GM12878 (cell line): ENCODE data around the gene REN.

Source experiments
- CTCF ChIP-seq, 3 experiments: IDR thresholded peaks in 2 of 3; conservative IDR thresholded peaks in 1 of 3; 2 replicates each; pipeline ENCODE4 v1.5.1; 2011; ENCODE audit warnings: low read depth in 3 of 3, low read length in 3 of 3, mild to moderate bottlenecking in 3 of 3, control low read depth in 2 of 3, moderate library complexity in 2 of 3, inconsistent platforms in 1 of 3, mixed read lengths in 1 of 3; ENCODE audit not compliant: control insufficient read depth in 2 of 3, insufficient read depth in 1 of 3; ENCODE audit errors: extremely low read depth in 1 of 3
- EZH2 ChIP-seq: IDR thresholded peaks from 2 replicates; pipeline ENCODE4 v1.6.1; 2012; ENCODE audit warnings: low read depth, mild to moderate bottlenecking, control low read depth, inconsistent platforms, low read length, borderline replicate concordance; ENCODE audit not compliant: control insufficient read depth
- POLR2A ChIP-seq: IDR thresholded peaks from 2 replicates; pipeline ENCODE4 v1.6.1; 2011; ENCODE audit warnings: low read depth, mild to moderate bottlenecking, low read length
- RB1 ChIP-seq: fragments of 450-650 bp; formaldehyde crosslinking; IDR thresholded peaks from 2 replicates; pipeline ENCODE4 v1.6.1; 2017; ENCODE audit warnings: mild to moderate bottlenecking, borderline replicate concordance
- ZBTB11 ChIP-seq: fragments of 450-650 bp; formaldehyde crosslinking; IDR thresholded peaks from 2 replicates; pipeline ENCODE4 v1.5.0; 2022; ENCODE audit warnings: mild to moderate bottlenecking, missing genetic modification characterization
- ZNF24 ChIP-seq: fragments of 450-650 bp; IDR thresholded peaks from 2 replicates; pipeline ENCODE4 v1.6.1; 2017; ENCODE audit warnings: antibody characterized with exemption, mild to moderate bottlenecking

DNA sequence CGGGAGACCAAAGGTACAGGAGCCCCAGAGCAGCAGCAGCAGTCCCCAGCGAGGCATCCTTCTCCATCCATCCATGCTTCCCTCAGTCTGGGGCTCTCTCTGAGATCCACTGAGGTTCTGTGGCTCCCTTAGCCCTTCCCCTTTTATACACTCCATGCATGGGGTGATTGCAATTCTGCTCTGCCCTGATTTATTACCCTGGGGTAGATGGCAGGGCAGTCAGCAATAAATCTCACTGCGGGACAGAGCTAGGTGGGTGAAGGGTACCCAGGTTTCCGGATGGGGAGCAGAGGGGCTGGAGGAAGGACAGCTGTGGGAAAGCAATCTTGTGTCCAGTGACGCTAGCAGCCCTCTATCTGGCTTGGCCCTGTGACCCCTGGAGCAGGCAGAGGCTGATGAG is at the start of gene REN:
- TF ChIP-seq EZH2 (no peak), CTCF (IDR thresholded peaks at IDR 0.05 in 2 of 3, conservative IDR thresholded peaks at IDR 0.05 in 1 of 3; ENCODE audit: control insufficient read depth in 2 of 3, extremely low read depth in 1 of 3, insufficient read depth in 1 of 3, low read depth in 3 of 3, low read length in 3 of 3) (no peak), POLR2A (no peak), ZNF24 (no peak), ZBTB11 (CRISPR knock-in tag) (no peak), RB1 (no peak)
